ENCODE measurements around the gene TMEM89.

Gene TMEM89

DNA sequence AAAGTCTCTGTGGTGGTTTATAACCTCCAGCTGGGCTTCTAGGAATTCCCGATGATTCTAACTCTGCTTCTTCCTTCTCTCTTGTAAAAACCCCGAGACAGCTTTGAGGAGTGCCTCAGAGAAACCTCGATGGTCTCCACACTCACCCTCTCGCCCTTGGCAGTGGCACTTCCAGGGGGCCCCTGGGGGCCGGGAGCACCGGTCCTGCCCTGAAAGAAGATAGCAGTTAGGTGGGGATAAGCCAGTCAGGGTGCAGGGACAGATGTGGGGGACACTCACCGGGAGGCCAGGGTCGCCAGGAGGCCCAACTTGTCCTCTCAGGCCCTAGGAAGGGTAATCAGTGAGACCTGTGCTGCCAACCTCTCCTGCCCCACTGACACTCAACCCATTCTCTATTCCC, 36.2 kb downstream of the TMEM89 start:
- no peak for DNase-seq

GRCh38 chr3:48584836-48585235, 36.7 kb downstream of the TMEM89 start:
- DNase-seq: no peak

- no peak for DNase-seq
Measured at GRCh38 chr3:48581621-48582481, 39.7 kb downstream of the TMEM89 start.

DNA sequence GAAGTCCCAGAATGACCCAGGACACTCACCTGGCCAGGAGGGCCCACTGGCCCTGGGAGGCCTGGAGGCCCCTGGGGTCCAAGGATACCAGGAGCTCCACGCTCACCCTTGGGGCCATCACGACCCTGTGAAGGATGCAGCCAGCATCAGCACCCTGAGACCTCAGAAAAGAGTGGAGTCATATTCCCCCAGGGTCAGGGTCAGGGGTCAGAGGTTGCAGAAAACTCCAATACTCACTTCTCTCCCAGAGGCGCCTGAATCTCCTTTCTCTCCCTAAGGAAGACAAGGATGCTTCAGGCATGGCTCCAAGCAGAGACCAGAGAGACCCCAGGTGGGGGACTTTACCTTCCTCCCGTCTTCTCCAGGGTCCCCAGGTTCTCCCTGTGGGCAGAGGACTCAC, 44.9 kb downstream of the TMEM89 start:
- no peak for DNase-seq

- DNase-seq: no peak
Measured at GRCh38 chr3:48575366-48575765, 46.2 kb downstream of the TMEM89 start.

DNA sequence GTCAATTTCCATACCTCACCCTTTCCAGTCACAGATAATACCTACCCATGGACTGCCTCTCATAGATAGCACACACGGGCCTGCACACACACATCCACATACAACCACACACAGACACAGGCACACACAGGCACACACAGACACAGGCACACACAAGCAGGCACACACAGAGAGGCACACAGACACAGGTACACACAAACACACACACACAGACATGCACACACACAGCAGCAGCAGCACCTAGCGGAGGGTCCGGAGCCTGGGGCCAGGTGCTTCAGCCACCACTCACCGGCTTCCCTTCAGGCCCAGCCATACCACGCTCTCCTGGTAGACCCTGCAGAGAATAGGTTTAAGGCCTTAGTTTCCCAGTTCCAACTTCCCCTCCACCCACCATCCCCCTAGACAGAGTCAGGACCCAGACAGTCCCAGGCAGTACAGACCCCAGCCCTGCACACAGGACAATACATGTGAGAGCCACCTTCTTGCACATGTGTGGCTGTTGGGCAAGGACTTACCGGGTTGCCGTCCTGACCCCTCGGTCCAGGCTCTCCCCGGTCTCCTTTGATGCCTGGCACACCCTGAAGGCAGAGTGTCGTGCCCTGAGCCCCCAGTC, 47.5 kb downstream of the TMEM89 start:
- no peak for DNase-seq

- no peak for DNase-seq
Measured at GRCh38 chr3:48572517-48572916, 49.1 kb downstream of the TMEM89 start.

GRCh38 chr3:48571938-48572337, 49.6 kb downstream of the TMEM89 start:
- no peak for DNase-seq
